Esophagus squamous epithelium (tissue), 5 donors: ENCODE measurements around the gene SVOP. TPM values are rescaled to one million over a fixed set of nuclear protein-coding genes. Genes with fewer than 3 reads are reported as not detected.

Experiments used
- DNase-seq: peaks from one replicate; lab custom pipeline; 2025; lab: John Stamatoyannopoulos, UW
- H3K27ac ChIP-seq, 4 donors: fragments of 200-600 bp; sonication (generic); one replicate each; pipeline ENCODE4 v1.5.1; 2016 to 2019; ENCODE audit warnings: mild to moderate bottlenecking in 1 of 4
- H3K27me3 ChIP-seq, 4 donors: fragments of 200-600 bp; sonication (generic); 1 replicate in 3 of 4; 2 replicates in 1 of 4; pipeline versions ENCODE4 v1.5.1 to v1.6.0; 2017 to 2021; ENCODE audit warnings: antibody characterized with exemption in 1 of 4
- H3K36me3 ChIP-seq, 3 donors: fragments of 200-600 bp; sonication (generic); one replicate each; pipeline ENCODE4 v1.5.1; 2016 to 2019
- H3K4me1 ChIP-seq, 3 donors: fragments of 200-600 bp; sonication (generic); one replicate each; pipeline ENCODE4 v1.5.1; 2017 to 2019
- H3K4me3 ChIP-seq, 4 donors: fragments of 200-600 bp; sonication (generic); 1 replicate in 3 of 4; 2 replicates in 1 of 4; pipeline ENCODE4 v1.5.1; 2016 to 2019; ENCODE audit warnings: mild to moderate bottlenecking in 2 of 4, moderate library complexity in 1 of 4
- H3K9me3 ChIP-seq, 3 donors: fragments of 200-600 bp; sonication (generic); one replicate each; pipeline ENCODE4 v1.5.1; 2016 to 2019
- POLR2A ChIP-seq, 4 donors: fragments of 450-650 bp; IDR thresholded peaks; one replicate each; pipeline ENCODE4 v1.6.1; 2017; ENCODE audit warnings: antibody characterized with exemption in 4 of 4, mild to moderate bottlenecking in 4 of 4, moderate library complexity in 3 of 4
- WGBS, 2 donors: methylation state at CpG; one replicate each; pipeline ENCODE4 v1.1.5; 2018; 5-methylcytosine and 5-hydroxymethylcytosine counted together
- intact Hi-C: fragments of 100-400 bp; cut with DNase I; formaldehyde crosslinking; loops from one replicate; pipeline ENCODE4 v1.15.0; 2022
- total RNA-seq, 4 donors: library from RNA; depleted of rRNA; stranded (reverse); fragments of >200 nt; gene quantifications; one replicate each; pipeline ENCODE4 v1.1.0, GENCODE V29; 2016
- TF ChIP-seq, protein P1 (sequence below), 6 experiments: fragments of 450-650 bp in 4 of 6; fragments of 200-600 bp in 2 of 6; sonication (generic) in 2 of 6; IDR thresholded peaks; one replicate each; pipeline ENCODE4 v1.5.1; 2016 to 2019; ENCODE audit warnings: antibody characterized with exemption in 6 of 6, mild to moderate bottlenecking in 4 of 6, moderate library complexity in 4 of 6
- donor health status: DM: yes; HTN: yes; CAD: no.

SVOP gene
- total RNA-seq, 4 donors from 2014 or later: not detected

DNA sequence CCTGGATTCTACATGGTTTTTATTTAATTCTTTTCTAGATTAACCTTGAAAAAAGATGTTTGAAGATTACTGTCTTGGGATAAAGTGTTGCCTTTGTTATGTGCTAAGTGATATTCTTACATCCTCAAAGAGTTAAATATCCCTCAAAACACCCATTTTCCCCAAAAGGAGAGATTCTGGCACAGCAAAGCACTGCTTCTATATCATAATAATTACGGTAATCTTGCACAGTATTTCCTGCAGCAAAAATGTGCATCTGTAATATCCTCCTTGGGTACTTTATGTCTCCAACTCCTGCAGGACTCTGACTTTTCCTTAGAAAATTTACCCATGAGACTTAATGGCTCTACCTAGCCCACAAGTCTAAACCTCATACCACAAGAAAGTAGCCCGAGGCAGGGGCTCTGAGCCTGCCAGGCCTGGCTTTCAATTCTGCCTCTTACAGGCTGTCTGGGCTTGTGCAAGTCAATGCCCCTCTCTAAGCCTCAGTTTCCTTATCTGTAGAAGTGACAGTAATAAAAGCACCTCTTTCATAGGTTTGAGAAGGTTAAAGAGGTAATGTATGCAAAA is 45.8 kb downstream of the SVOP start:
- intact Hi-C loops: no loop called here
- Histone ChIP-seq H3K27ac (no peak overlapping the region), H3K9me3 (no peaks in the 10 kb centered on the region), H3K4me3 (no peak overlapping the region), H3K4me1 (no peaks in the 10 kb centered on the region), H3K36me3 (no peaks in the 10 kb centered on the region), H3K27me3 (peaks cover 0 to 15% (median 0%) of the 10 kb centered on the region in 4 donors)
- DNase-seq: no peak
- 29 to 46% methylated on average over 1 to 2 of the region's 2 CpGs for WGBS, 2 donors
- TF ChIP-seq, protein P1, sequence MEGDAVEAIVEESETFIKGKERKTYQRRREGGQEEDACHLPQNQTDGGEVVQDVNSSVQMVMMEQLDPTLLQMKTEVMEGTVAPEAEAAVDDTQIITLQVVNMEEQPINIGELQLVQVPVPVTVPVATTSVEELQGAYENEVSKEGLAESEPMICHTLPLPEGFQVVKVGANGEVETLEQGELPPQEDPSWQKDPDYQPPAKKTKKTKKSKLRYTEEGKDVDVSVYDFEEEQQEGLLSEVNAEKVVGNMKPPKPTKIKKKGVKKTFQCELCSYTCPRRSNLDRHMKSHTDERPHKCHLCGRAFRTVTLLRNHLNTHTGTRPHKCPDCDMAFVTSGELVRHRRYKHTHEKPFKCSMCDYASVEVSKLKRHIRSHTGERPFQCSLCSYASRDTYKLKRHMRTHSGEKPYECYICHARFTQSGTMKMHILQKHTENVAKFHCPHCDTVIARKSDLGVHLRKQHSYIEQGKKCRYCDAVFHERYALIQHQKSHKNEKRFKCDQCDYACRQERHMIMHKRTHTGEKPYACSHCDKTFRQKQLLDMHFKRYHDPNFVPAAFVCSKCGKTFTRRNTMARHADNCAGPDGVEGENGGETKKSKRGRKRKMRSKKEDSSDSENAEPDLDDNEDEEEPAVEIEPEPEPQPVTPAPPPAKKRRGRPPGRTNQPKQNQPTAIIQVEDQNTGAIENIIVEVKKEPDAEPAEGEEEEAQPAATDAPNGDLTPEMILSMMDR (IDR thresholded peaks at IDR 0.05): no peak

DNA sequence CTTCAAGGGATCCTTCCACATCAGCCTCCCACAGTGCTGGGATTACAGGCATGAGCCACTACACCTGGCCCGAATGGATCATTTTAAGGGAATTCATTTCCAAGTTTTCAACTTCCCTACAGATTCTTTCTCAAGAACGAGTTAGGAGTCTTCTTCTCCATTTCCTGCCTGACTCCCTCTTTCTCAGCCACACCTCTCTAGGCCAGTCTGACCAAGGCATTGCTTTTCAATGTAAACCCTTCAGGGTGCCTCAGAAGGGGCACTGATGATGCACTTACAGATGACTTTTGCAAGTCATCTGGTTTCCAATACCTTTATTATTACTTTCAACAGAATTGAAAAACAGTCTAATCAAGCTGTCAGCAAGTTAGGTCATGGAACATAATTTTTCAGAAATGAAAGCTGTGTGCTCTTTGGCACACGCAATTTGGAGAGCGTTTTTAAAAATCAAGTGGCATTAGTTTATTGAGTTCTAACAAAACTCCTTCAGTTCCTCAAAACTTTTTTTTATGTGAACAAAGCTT is 47.2 kb downstream of the SVOP start:
- DNase-seq: no peak
- Histone ChIP-seq H3K4me1 (no peaks in the 10 kb centered on the region), H3K4me3 (no peak overlapping the region), H3K27ac (no peak overlapping the region), H3K27me3 (peaks cover 0 to 23% (median 0%) of the 10 kb centered on the region in 4 donors), H3K9me3 (no peaks in the 10 kb centered on the region), H3K36me3 (no peaks in the 10 kb centered on the region)
- 44 to 62% methylated on average over 4 of the region's 4 CpGs for WGBS, 2 donors
- intact Hi-C loops: no loop called here
- TF ChIP-seq, protein P1 (IDR thresholded peaks at IDR 0.05): no peak
- no peak for TF ChIP-seq POLR2A (IDR thresholded peaks at IDR 0.05)

DNA sequence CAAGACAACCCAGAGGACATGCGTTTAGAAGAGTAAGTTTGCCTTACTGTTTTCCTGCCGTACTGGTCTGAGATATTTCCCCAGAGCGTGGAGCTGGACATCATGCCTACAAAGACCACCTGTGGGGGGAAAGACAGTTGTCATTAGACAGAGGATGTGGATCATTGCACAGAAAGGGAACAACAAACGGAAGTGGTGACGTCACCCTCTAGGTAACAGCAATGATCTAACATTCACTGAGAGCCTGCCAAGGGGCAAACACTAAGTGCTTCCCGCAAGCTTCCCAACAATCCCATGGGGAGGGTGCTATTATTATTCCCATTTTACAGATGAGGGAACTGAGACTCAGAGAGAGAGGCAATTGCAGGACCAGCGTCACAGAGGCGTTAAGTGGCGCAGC is 48.5 kb downstream of the SVOP start:
- intact Hi-C loops: no loop called here
- Histone ChIP-seq H3K9me3 (no peaks in the 10 kb centered on the region), H3K4me3 (no peak overlapping the region), H3K27me3 (peaks cover 0 to 22% (median 0%) of the 10 kb centered on the region in 4 donors), H3K36me3 (no peaks in the 10 kb centered on the region), H3K4me1 (no peaks in the 10 kb centered on the region), H3K27ac (no peak overlapping the region)
- TF ChIP-seq, protein P1 (IDR thresholded peaks at IDR 0.05): no peak
- TF ChIP-seq POLR2A (IDR thresholded peaks at IDR 0.05): no peak
- WGBS, 2 donors: 76 to 77% methylated on average over 6 to 9 of the region's 9 CpGs
- no peak for DNase-seq

DNA sequence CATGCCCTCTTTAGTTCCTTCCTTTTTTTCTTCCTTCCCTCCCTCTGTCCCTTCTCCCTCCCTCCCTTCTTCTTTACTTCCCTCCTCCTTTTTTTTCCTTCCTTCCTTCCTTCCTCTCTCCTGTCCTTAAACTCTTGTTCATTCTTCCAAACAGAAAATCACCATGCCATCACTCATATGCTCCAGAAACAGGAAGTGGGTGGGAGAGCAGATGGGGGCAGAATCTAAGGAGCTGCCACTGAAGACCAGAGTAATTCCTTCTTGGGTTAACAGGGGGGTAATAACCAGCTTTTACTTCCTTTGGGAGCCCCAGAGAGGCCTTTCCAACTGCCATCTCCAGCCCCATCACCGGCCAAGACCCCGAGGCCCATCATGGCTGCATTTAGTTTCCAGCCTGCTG is 51.2 kb downstream of the SVOP start:
- no peak overlapping the region for H3K27ac ChIP-seq
- intact Hi-C loops: no loop called here
- no peaks in the 10 kb centered on the region for H3K36me3 ChIP-seq
- no peak for TF ChIP-seq POLR2A (IDR thresholded peaks at IDR 0.05)
- TF ChIP-seq, protein P1 (IDR thresholded peaks at IDR 0.05): no peak
- no peak for DNase-seq
- no peaks in the 10 kb centered on the region for H3K4me1 ChIP-seq
- no peaks in the 10 kb centered on the region for H3K9me3 ChIP-seq
- no peak overlapping the region for H3K4me3 ChIP-seq
- H3K27me3 ChIP-seq: peaks cover 0 to 16% (median 0%) of the 10 kb centered on the region in 4 donors
- WGBS, 2 donors: 76 to 88% methylated on average over 2 of the region's 2 CpGs

DNA sequence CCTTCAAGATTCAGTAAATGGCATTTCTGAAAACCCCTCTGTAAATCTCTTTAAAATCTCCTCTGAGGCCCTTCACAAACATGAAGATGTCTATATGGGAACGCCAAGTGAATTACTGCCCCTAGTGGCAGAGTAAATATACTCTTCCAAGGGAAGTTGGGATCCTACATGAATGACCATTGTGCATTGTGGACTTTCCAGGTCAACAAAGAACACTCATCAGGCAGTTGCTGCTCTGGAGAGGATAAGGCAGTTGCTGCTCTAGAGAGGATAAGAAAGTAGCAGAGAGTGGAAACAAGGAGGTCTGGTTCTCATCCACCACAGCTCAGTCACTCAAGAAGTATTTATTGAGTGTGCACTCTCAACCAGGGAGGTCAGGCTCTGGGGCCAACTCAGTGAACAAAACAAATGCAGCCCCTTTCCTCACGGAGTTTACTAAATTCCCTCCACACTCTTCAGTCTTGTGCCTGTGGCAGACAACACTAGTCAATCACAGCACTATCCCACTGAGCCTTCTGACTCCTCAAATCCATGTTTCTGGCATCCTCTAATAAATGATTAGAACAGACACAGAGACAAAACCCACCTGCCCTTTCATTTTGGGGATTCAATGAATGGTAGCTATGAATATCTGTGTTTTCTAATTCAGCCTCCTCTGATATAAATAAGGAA is 52.9 kb downstream of the SVOP start:
- H3K4me1 ChIP-seq: no peaks in the 10 kb centered on the region
- H3K27me3 ChIP-seq: peaks cover 0 to 9% (median 0%) of the 10 kb centered on the region in 4 donors
- no peak overlapping the region for H3K4me3 ChIP-seq
- DNase-seq: no peak
- H3K36me3 ChIP-seq: no peaks in the 10 kb centered on the region
- no peaks in the 10 kb centered on the region for H3K9me3 ChIP-seq
- intact Hi-C loops: no loop called here
- no peak overlapping the region for H3K27ac ChIP-seq
- WGBS, 2 donors: 54 to 66% methylated on average over 2 of the region's 2 CpGs
- TF ChIP-seq, protein P1 (IDR thresholded peaks at IDR 0.05): peak in 3 of 6 experiments; percentile 12 to 50 (median 33)
- TF ChIP-seq POLR2A (IDR thresholded peaks at IDR 0.05): no peak
